GM18517 (cell line): Measurements from ENCODE around the gene LDB1.

Experiments used
- ATAC-seq: cut with Tn5 transposase; IDR thresholded peaks from one replicate; pipeline ENCODE4 v1.9.1; 2021; ENCODE audit warnings: mild to moderate bottlenecking, moderate library complexity; ENCODE audit not compliant: unreplicated experiment

Gene LDB1

DNA sequence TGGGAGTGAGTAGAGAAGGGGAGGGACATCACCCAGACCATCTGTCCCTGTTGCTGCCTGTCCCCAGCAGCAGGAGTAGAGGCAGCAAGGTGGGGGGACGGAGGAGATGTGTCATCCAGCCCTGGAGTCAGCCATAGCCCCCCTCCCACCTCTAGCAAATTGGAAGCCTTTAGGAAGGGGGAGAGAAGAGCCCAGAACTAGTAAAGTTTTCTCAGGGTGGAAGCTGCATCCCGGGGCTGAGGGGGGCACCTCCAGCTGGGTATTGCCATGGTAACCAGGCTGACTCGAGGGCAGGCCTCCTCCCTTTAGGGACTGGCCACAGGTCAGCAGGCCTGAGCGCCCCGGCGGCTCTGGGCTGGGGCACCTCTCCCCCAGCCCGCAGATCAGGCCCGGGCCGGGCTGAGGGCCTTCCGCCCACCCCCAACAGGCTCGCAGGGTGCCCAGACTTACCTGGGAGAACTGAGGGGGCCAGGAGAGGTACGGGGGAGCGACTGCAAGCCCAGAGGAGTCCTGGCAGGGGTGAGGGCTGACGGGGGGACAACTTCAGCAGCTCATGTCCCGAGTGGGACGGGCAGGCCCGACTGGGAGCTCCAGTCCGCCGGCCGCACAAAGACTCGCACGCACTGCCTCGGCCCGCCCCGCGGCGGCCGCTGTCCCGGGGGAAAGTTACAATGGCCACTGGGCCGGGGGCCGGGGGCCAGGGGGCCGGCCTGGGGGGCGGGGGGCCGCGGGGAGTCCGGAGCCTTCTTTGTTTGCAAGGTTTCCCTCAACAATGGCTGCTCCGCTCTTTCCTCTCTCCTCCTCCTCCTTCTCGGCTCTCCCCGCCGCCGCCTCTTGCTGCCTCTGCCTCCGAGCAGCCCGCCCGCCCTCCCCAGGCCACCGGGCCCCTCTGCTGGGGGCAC lies 6.0 kb downstream of the LDB1 start:
- ATAC-seq: no peak

DNA sequence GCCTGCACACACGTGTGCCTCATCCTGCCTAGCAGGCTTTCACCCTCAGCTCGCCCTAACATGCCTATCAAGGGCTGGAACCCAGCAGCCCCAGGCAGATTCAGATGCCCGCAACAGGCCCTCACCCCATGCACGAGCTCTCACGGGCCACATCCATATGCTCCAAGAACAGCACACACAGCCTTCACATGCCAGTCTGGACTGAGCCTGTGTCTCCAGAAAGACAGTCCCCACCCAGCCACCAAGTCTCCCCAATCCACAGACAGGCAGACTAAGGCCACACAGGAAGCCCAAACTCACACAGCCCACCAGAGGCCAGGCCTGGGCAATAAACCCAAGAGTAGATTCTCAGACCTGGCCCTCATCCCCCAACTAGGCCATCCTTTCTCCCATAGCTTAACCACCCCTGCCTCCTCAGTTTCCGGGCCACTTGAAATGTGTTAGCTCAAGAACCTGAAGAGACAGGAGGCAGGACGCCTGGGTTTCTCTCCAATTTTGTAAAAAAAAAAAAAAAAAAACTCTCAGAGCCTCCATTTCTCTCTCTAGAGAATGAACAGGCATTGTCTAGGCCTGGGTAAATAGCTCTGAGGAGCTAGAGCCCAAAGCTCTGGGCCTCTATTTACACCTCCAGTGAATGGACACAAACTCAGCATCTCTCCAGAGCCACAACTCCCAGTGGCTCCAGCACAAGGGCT lies 6.8 kb downstream of the LDB1 start:
- ATAC-seq: no peak

DNA sequence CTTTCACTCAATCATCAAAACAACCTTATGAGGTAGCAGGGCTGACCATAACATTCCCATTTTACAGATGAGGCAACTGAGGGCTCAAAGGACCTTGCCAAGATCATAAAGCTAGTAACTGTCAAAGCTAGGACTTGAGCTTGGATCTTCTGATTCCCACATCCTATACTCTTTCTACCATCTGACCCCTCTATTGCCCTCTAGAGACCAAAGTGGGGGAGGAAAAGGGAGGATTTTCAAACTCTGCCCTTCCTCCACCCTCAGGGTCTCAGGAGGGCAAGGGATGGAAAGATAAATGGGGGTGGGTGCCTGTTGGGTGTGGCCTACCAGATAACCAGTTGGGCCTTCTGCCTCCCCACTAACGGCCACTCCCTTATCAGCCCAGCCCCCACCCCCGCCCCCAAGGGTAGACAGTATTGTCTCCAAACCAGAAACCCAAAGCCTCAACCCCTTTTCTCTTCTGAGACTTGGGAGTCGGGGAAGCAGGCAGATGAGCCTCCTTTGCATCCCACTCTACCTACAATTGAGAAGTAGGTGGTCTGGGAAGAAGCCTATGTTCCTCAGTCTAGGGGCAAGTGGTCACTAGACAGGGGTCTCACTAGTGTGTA lies 7.9 kb downstream of the LDB1 start:
- no peak for ATAC-seq

DNA sequence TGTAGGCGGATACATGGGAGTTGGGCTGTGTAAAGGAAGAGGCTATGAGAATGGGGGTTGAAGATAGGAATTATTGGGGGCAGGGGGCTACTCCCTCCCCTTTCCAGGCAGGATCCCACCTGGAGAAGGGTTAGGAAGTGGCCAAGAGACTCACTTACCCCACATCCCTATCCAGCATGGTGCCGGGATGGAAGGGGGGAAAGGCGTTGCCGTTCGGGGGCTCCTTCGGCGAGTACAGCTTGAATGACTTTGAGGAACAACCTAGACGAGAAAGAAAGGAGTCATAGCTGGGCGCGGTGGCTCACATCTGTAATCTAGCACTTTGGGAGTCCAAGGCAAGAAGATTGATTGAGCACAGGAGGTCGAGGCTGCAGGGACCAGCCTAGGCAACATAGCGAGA lies 8.9 kb downstream of the LDB1 start:
- ATAC-seq: no peak

DNA sequence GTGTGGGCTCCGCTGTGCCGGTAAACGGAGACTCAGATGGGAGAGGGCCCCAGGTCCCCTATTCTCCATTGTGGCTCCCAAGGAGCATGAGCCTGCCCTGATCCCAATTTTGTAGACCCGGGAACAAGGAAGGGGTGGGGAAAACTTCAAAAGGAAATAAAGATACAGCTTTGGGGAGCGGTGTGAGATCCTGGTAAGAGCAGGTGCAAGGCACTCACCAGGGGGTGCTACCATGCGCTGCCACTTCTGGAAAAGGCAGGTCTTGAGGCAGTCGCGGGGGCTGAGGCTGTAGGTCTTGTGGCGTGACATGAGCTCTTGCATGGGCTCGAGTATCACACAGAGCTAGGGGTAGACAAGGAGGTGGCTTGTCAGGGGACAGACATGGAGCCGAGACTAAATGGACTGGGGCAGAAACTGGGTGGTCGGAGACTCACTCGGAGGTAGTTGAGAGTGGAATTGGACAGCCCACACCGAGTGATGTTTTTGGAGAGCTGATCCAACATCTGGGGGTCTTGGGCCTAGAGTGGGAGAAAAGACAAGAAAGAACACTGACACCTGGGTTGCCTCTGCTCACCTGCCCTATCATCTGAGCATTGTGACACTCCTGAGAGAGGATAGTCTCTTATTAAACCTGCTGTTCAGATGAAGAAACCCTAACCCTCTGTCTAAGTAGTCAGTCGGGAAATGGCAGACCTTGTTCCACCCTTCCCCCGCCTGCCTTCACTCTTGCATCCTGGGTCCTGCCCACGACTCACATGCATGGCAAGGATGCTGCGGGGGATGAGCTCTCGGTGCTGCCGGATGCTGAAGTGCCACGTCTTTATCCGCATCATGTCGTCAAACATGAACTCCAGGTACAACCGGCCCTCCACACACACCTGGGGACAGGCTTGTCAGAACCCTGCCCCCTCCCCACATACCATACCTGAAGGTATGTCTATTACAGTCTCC lies 10.7 kb downstream of the LDB1 start:
- ATAC-seq: no peak

DNA sequence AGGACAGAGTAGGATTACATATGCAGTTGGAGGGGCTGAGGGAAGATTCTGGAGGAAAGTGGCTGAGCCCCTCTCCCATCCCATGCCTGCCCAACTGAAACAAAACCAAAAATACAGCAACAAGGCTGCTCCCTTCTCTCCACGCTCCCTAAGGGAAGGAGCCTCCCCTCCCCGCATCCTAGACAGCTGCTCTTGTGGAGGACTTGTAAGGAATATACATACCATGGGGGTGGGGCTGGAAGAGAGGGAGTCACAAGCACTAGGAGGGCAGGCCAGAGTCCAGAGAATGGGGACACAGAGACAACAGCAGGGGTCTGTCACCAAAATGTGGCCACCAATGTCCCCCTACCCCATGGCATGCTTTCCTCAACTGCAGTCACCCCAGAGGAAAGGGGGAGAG lies 13.2 kb downstream of the LDB1 start:
- ATAC-seq: no peak

DNA sequence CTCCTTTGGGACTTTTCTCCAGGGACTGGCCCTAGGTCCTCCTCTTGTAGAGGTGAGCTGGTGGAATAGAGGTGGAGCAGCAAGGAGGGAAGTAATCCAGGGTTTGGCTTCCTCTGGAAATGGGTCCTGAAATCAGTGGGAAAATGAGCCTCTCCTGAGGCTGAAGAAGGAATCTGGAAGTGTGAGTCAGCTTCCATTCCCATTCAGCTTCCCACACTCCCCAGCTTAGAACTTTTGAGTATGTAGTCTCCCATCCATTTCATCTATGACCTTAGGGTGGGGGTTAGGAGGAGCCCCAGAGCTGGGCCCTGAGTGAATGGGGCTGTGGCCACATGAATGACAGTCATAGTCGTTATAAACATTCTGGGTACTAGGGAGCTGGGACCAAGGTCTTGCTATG lies 17.7 kb downstream of the LDB1 start:
- no peak for ATAC-seq

DNA sequence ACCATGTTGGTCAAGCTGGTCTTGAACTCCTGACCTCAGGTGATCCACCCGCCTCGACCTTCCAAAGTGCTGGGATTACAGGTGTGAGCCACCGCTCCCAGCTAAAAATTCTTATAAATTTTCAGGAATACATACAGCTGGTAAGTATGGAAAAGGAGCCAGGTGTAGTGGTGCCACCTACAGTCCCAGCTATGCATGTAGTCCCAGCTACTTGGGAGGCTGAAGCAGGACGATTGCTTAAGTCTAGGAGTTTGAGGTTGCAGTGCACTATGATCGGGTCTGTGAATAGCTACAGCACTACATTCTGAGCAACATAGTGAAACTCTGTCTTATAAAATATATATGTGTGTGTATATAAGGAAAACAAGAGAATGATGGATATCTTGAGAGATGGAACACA lies 19.0 kb downstream of the LDB1 start:
- no peak for ATAC-seq

DNA sequence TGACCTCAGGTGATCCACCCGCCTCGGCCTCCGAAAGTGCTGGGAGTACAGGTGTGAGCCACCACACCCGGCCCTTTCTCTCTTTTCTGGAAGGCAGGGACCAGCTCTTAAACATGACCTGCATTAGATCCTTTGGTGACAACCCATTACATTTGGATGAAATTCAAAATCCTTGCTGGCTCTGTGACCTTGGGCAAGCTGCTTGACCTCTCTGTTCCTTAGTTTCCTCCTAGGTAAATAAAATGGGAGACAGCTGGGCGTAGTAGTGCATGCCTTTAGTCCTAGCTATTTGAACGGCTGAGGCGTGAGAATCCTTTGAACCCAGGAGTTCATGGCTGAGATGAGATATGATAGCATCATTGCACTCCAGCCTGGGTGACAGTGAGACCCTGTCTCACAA lies 23.7 kb downstream of the LDB1 start:
- ATAC-seq: no peak

DNA sequence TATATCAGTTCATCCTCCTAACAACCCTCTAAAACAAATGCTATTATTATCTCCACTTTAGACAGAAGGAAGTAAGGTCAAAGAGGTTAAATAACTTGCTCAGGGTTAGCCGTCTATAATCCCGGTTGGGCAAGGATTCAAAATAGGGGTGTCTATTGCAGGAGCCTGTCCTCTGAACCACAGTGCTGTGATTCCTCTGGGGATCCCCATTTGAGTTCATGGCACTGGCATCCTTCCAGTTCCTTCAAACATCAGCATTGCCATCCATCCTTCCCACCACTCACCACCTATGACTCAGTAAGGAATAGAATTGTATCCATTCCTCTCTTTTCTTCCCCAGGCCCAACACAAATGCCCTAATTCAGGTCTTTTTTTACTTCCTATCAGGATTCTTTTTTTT lies 29.4 kb downstream of the LDB1 start:
- ATAC-seq: no peak

DNA sequence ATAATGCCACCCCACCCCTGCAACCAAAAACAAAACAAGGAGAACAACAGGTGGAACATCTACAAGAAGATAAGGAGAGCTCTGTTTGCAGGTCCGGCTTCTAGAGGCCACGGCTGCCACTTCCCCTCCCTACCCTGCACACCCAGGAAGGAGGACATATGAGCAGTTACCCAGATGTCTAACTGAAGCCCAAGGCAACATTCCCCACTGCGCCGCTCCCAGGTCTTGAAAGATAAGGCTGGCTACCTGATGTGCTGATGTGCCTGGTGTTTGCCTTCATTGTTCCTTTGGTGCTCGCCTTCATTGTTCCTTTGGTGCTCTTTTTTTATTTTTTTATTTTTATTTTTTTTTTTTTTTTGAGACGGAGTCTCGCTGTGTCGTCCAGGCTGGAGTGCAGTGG lies 34.0 kb downstream of the LDB1 start:
- ATAC-seq: no peak

DNA sequence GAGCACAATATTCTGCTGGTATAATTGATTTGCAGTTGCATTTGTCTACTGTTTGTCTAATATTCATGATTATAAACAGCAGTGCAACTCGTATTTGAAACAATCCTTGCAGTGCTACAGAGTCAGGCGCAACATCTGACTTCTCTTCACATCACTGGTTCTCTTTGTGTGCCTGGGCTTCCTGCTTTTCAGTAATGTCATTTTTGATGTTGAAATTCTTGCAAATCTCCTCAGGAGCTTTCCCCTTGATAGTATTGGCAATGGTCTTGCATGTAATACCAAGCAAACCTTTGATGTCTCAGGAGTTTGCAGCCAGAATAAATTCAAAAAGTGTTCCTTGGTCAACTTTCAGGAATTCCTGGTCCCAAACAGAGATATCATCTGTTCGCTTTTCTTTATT lies 34.8 kb downstream of the LDB1 start:
- ATAC-seq: no peak

DNA sequence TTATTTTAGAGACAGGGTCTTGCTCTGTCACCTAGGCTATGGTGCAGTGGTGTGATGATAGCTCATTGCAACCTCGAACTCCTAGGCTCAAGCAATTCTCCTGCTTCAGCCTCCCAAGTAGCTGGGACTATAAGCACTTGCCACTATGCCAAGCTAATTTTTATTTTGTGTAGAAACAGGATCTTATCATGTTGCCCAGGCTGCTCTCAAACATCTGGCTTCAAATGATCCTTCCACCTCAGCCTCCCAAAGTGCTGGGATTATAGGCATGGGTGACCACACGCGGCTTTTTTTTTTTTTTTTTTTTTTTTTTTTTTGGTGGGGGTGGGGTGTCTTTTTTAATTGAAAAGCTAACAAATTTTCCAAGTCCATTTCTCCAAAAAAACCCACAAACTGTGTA lies 36.6 kb downstream of the LDB1 start:
- ATAC-seq: no peak

DNA sequence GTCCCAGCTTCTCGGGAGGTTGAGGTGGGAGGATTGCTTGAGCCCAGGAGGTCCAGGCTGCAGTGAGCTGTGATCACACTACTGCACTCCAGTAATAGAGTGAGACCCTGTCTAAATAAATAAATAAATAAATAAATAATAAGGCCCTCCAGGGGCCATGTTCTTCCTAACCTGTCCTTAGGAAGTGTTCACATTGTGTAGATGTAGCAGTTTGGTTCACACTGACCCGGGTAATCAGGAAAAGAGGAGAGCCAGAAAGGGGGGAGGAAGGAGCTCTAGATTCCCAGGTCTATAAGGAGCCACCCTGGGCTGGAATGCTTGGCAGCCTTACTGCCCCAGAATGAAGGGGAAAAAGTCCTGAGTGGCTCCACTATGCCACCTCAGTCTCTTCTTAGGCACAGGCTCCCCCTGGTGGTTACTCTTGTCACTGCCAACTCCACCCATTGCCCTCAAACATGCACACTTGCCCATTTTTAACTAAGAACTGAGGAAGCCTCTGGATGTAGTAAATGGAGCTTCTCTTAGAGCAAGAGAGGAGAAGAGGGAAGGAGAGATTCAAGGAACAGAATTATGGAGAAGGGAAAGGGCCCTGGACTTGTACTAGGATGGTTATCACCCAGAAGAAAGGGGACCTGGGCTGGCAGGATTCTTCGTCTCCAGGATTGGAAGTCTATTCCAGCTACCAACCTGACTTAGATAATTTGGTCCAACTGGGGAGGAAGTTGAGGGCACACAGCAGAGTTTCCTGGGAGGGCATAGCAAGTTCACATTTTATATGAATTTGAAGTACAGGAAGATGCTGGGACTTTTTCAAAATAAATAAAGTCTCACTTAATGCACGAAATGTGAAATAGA lies 47.3 kb downstream of the LDB1 start:
- ATAC-seq: no peak

DNA sequence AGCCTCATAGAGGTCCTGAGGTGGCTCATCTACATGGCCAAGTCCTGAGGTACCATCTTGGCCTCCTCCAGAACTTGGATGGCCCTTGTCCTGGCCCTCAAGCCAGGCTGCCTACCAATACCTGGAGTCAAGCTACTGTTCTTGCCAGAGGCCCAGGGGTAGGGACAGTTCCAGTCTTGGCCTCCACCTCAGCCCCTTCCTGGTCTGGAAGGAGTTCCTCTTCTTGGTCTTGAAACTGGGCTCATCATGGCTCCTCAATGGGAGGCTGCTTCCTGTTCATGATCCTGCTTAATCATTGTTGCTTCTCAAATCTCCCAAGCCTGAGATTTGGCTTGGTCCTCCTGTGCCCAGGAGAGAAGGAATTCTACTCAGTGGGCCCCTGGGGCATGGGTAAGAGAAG lies 51.1 kb downstream of the LDB1 start:
- no peak for ATAC-seq

DNA sequence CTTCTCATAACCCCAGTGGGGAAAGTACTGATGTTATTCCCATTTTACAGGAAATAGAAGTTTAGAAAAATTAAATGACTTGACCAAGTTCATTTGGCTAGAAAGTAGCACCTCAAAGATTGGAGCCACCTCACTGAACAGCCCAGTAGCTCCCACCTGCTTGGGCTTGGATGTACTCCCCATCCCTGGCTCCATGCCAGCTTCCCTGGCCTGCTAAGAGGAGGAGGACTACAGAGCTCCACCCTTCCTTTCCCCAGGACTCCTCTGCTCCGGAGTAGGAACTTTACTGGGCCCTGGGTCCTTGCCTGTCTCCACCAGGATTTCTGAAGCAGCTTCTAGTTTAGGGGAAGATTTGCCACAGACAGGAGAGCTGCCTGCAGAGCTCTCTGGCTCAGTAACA lies 52.0 kb downstream of the LDB1 start:
- no peak for ATAC-seq

DNA sequence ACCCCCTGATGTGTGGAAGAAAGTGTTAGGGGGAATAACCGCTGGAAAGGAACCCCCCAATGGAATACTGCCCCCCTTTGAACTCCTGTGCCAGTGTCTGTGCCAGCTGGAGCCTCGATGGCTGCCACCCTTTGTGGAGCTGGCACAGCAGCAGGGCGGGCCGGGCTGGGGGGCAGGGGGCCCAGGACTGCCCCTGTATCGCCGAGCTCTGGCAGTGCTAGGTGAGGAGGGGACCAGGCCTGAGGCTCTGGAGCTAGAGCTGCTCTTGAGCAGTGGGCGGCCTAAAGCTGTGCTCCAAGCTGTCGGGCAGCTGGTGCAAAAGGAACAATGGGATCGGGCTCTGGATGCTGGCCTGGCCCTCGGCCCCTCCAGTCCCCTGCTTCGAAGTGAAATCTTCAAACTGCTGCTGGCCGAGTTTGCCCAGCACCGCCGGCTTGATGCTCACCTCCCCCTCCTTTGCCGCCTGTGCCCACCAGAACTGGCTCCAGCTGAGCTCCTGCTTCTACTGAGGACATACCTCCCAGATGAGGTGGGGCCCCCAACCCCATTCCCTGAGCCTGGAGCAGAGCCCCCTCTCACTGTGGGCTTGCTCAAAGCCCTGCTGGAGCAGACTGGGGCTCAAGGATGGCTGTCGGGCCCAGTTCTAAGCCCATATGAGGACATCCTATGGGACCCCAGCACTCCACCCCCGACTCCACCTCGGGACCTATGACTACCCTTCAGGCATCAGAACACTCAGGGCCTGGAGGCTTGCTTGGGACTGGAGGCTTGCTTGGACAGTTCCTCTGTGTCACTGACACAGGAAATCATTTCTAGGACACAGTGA lies 52.9 kb downstream of the LDB1 start:
- ATAC-seq: no peak

DNA sequence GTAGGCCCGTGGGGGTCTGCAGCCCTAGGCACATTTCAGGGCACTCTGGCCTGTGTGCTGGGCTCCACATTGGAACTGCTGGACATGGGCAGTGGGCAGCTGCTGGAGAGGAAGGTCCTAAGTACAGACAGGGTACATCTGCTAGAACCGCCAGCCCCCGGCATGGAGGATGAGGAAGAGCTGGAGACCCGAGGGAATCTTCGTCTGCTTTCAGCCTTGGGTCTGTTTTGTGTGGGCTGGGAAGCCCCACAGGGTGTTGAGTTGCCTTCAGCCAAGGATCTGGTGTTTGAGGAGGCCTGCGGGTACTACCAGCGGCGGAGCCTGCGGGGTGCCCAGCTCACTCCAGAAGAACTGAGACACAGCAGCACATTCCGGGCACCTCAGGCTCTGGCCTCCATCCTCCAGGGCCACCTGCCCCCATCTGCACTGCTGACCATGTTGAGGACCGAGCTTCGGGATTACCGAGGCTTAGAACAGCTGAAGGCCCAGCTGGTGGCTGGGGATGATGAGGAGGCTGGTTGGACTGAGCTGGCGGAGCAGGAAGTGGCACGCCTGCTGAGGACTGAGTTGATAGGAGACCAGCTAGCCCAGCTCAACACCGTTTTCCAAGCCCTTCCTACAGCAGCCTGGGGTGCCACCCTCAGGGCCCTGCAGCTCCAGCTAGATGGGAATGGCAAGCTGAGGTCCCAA lies 53.6 kb downstream of the LDB1 start:
- no peak for ATAC-seq
